AG04450 (cell line): Measurements from ENCODE around the gene NEDD4L. TPM values are rescaled to one million over a fixed set of nuclear protein-coding genes. Genes with fewer than 3 reads are reported as not detected.

ENCODE experiments used
- CTCF ChIA-PET: fragments of 300-600, 350-600 bp; formaldehyde crosslinking; extraction: SDS; loops from one replicate; lab custom pipeline; 2022; ENCODE audit warnings: antibody characterized with exemption, inconsistent platforms; lab: Charles Lee
- POLR2A ChIA-PET: fragments of 350-600 bp; formaldehyde crosslinking; extraction: SDS; loops from one replicate; lab custom pipeline; 2021; ENCODE audit warnings: antibody characterized with exemption, inconsistent platforms; lab: Yijun Ruan, JAX
- DNase-seq: peaks from one replicate; pipeline ENCODE4 v3.0.0-alpha.2; 2011; ENCODE audit warnings: low read depth, low spot score
- H3K27ac ChIP-seq: one replicate; pipeline ENCODE4 v1.5.1; 2012; ENCODE audit warnings: low read depth, low read length, control low read depth
- H3K27me3 ChIP-seq: one replicate; pipeline ENCODE4 v1.6.0; 2012; ENCODE audit warnings: low read length; ENCODE audit not compliant: control insufficient read depth, insufficient read depth
- H3K4me3 ChIP-seq: 2 replicates; pipeline ENCODE4 v1.5.1; 2011; ENCODE audit warnings: mild to moderate bottlenecking, low read depth, low read length, control low read depth
- H3K9me3 ChIP-seq: 2 replicates; pipeline ENCODE4 v1.5.1; 2012; ENCODE audit warnings: low read length; ENCODE audit not compliant: control insufficient read depth, insufficient read depth
- CTCF ChIP-seq: IDR thresholded peaks from 2 replicates; pipeline ENCODE4 v1.5.1; 2011; ENCODE audit warnings: low read depth, low read length, control low read depth, inconsistent platforms
- polyA plus RNA-seq: library from polyadenylated mRNA; depleted of rRNA; stranded (reverse); fragments of >200 nt; gene quantifications from 2 replicates; pipeline ENCODE4 v1.2.3, GENCODE V29; 2011

NEDD4L gene
- polyA plus RNA-seq, 1 experiment = 15.0 TPM

GRCh38 chr18:58394046-58394445, 350.0 kb downstream of the NEDD4L start:
- no peaks in the 10 kb centered on the region for H3K27me3 ChIP-seq
- ChIA-PET CTCF (no interaction called here), POLR2A (no interaction called here)
- DNase-seq = no peak
- no peaks in the 10 kb centered on the region for H3K9me3 ChIP-seq
- TF ChIP-seq CTCF = no peak
- H3K27ac ChIP-seq = no peak overlapping the region
- no peak overlapping the region for H3K4me3 ChIP-seq

GRCh38 chr18:58394602-58395425, 350.8 kb downstream of the NEDD4L start:
- Histone ChIP-seq H3K27ac (no peak overlapping the region), H3K27me3 (no peaks in the 10 kb centered on the region), H3K4me3 (no peak overlapping the region), H3K9me3 (no peaks in the 10 kb centered on the region)
- TF ChIP-seq CTCF = no peak
- POLR2A ChIA-PET = no interaction called here
- CTCF ChIA-PET = no interaction called here
- DNase-seq = no peak

DNA sequence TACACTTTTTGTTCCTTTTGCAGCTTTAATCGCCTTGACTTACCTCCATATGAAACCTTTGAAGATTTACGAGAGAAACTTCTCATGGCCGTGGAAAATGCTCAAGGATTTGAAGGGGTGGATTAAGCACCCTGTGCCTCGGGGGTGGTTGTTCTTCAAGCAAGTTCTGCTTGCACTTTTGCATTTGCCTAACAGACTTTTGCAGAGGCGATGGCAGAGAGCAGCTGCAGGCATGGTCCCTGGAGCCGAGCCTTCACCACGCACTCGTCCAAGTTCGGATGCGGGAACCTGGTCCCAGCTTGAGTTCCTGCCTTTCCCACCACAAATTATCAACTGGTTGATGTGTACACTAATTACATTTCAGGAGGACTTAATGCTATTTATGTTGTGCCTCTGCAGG, 352.1 kb downstream of the NEDD4L start:
- Histone ChIP-seq H3K4me3 (no peak overlapping the region), H3K27ac (no peak overlapping the region), H3K27me3 (no peaks in the 10 kb centered on the region), H3K9me3 (no peaks in the 10 kb centered on the region)
- POLR2A ChIA-PET = no interaction called here
- no peak for TF ChIP-seq CTCF
- CTCF ChIA-PET = interaction anchor here (1.2 kb wide), 1 partner anchor 11 kb away, joined by 3 read pairs; no protein-coding TSS in a partner anchor
- no peak for DNase-seq

DNA sequence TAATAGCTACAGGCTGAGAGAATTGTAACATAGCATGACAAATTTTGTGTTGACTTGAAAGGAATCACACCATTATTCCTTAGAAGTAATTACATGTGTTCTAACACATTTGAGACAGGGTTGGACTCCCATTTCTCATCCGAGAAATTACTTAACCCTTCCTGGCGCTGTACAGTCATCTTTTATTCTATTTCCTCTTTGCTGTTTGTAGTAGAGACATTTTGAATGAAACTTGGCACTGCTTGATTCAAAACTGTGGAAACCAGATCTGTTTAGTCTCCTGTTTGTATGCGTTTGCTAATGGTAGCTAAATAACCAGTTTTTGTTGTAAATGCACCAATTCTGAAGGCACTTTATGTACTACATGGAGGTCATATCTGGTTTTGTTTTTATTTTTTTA, 352.9 kb downstream of the NEDD4L start:
- DNase-seq = no peak
- ChIA-PET POLR2A (no interaction called here), CTCF (interaction anchor here (0.6 to 1.2 kb wide), 2 partner anchors 10 to 216 kb away, joined by 3 to 4 read pairs; no protein-coding TSS in a partner anchor)
- Histone ChIP-seq H3K27ac (no peak overlapping the region), H3K27me3 (no peaks in the 10 kb centered on the region), H3K4me3 (no peak overlapping the region), H3K9me3 (no peaks in the 10 kb centered on the region)
- no peak for TF ChIP-seq CTCF

GRCh38 chr18:58397385-58398132, 353.5 kb downstream of the NEDD4L start:
- no peak for DNase-seq
- CTCF ChIA-PET = interaction anchor here (0.6 kb wide), 1 partner anchor 216 kb away, joined by 4 read pairs; no protein-coding TSS in a partner anchor
- H3K27ac ChIP-seq = no peak overlapping the region
- no peak for TF ChIP-seq CTCF
- no peaks in the 10 kb centered on the region for H3K9me3 ChIP-seq
- POLR2A ChIA-PET = no interaction called here
- H3K27me3 ChIP-seq = no peaks in the 10 kb centered on the region
- no peak overlapping the region for H3K4me3 ChIP-seq
